Neural progenitor cell (in vitro differentiated cells): ENCODE data around the gene GCA. TPM values are rescaled to one million over a fixed set of nuclear protein-coding genes. Genes with fewer than 3 reads are reported as not detected.

Experiments
- DNase-seq: peaks from one replicate; pipeline ENCODE4 v3.0.0-alpha.2; 2016; ENCODE audit warnings: low spot score
- H2AFZ ChIP-seq: fragments of 200-600 bp; sonication (generic); replicated peaks from 2 replicates; pipeline ENCODE4 v1.6.1; 2016; ENCODE audit warnings: antibody characterized with exemption
- H3F3A ChIP-seq: fragments of 200-600 bp; sonication (generic); 2 replicates; pipeline ENCODE4 v1.6.1; 2016; ENCODE audit warnings: antibody characterized with exemption, low read depth
- H3K27ac ChIP-seq: fragments of 200-600 bp; sonication (generic); 2 replicates; pipeline ENCODE4 v1.5.1; 2016; ENCODE audit warnings: mild to moderate bottlenecking
- H3K27me3 ChIP-seq: fragments of 200-600 bp; sonication (generic); 2 replicates; pipeline ENCODE4 v1.6.1; 2016; ENCODE audit warnings: mild to moderate bottlenecking, moderate library complexity
- H3K36me3 ChIP-seq: fragments of 200-600 bp; sonication (generic); 2 replicates; pipeline ENCODE4 v1.5.1; 2016
- H3K4me1 ChIP-seq: fragments of 200-600 bp; sonication (generic); 2 replicates; pipeline ENCODE4 v1.6.1; 2016; ENCODE audit warnings: mixed run types
- H3K4me2 ChIP-seq: fragments of 200-600 bp; sonication (generic); 2 replicates; pipeline ENCODE4 v1.6.1; 2016
- H3K4me3 ChIP-seq: fragments of 200-600 bp; sonication (generic); 2 replicates; pipeline ENCODE4 v1.5.1; 2016
- H3K79me2 ChIP-seq: fragments of 200-600 bp; sonication (generic); 2 replicates; pipeline ENCODE4 v1.6.1; 2016; ENCODE audit warnings: low read depth
- H3K9ac ChIP-seq: fragments of 200-600 bp; sonication (generic); 2 replicates; pipeline ENCODE4 v1.6.1; 2016
- H3K9me3 ChIP-seq: fragments of 200-600 bp; sonication (generic); 2 replicates; pipeline ENCODE4 v1.5.1; 2016; ENCODE audit warnings: low read depth
- H4K20me1 ChIP-seq: fragments of 200-600 bp; sonication (generic); 2 replicates; pipeline ENCODE4 v1.6.1; 2016; ENCODE audit warnings: low read depth
- H3K27ac Mint-ChIP-seq: 3 replicates; pipeline ENCODE4 v1.8.0; 2021; ENCODE audit warnings: mixed read lengths
- H3K27me3 Mint-ChIP-seq: 2 replicates; pipeline ENCODE4 v1.8.0; 2022; ENCODE audit warnings: low read depth, mild to moderate bottlenecking, inconsistent platforms, moderate library complexity, mixed read lengths; ENCODE audit not compliant: insufficient read depth
- H3K36me3 Mint-ChIP-seq: 3 replicates; pipeline ENCODE4 v1.8.0; 2021; ENCODE audit warnings: mixed read lengths
- H3K4me1 Mint-ChIP-seq: 3 replicates; pipeline ENCODE4 v1.8.0; 2021; ENCODE audit warnings: mixed read lengths
- H3K4me3 Mint-ChIP-seq: 3 replicates; pipeline ENCODE4 v1.8.0; 2021; ENCODE audit warnings: mild to moderate bottlenecking, moderate library complexity, mixed read lengths
- H3K9me3 Mint-ChIP-seq: 3 replicates; pipeline ENCODE4 v1.8.0; 2020; ENCODE audit warnings: mixed read lengths
- CTCF ChIP-seq: fragments of 200-600 bp; sonication (generic); IDR thresholded peaks from 2 replicates; pipeline ENCODE4 v1.5.1; 2017; ENCODE audit warnings: antibody characterized with exemption, mild to moderate bottlenecking
- EZH2 ChIP-seq: fragments of 200-600 bp; sonication (generic); IDR thresholded peaks from 2 replicates; pipeline ENCODE4 v1.6.1; 2017; ENCODE audit warnings: antibody characterized with exemption, mild to moderate bottlenecking, moderate library complexity
- EZH2phosphoT487 ChIP-seq: fragments of 200-600 bp; sonication (generic); IDR thresholded peaks from 2 replicates; pipeline ENCODE4 v1.6.1; 2017; ENCODE audit warnings: antibody characterized with exemption
- total RNA-seq: library from RNA; depleted of rRNA; stranded (reverse); fragments of >200 nt; gene quantifications from 2 replicates; pipeline ENCODE4 v1.2.3, GENCODE V29; 2015; ENCODE audit warnings: low replicate concordance

Gene GCA
- total RNA-seq, 1 donor from 2014 or later = 64.8 TPM

GRCh38 chr2:162298669-162299335 is 45.1 kb upstream of the GCA start:
- H3K4me2 ChIP-seq = no peak overlapping the region
- no peak overlapping the region for H3K27ac ChIP-seq
- Mint-ChIP-seq H3K4me1 (no peaks in the 10 kb centered on the region), H3K27ac (peak overlapping the region; percentile 6), H3K9me3 (no peaks in the 10 kb centered on the region), H3K4me3 (no peak overlapping the region), H3K27me3 (no peaks in the 10 kb centered on the region), H3K36me3 (no peaks in the 10 kb centered on the region)
- no peaks in the 10 kb centered on the region for H3K4me1 ChIP-seq
- no peaks in the 10 kb centered on the region for H3F3A ChIP-seq
- H3K9me3 ChIP-seq = no peaks in the 10 kb centered on the region
- H3K27me3 ChIP-seq = no peaks in the 10 kb centered on the region
- H3K4me3 ChIP-seq = no peak overlapping the region
- DNase-seq = no peak
- no peaks in the 10 kb centered on the region for H4K20me1 ChIP-seq
- no peak overlapping the region for H3K9ac ChIP-seq
- no peak overlapping the region for H2AFZ ChIP-seq
- H3K36me3 ChIP-seq = no peaks in the 10 kb centered on the region
- H3K79me2 ChIP-seq = no peaks in the 10 kb centered on the region
- no peak for TF ChIP-seq CTCF
- TF ChIP-seq EZH2phosphoT487 = no peak
- TF ChIP-seq EZH2 = no peak

DNA sequence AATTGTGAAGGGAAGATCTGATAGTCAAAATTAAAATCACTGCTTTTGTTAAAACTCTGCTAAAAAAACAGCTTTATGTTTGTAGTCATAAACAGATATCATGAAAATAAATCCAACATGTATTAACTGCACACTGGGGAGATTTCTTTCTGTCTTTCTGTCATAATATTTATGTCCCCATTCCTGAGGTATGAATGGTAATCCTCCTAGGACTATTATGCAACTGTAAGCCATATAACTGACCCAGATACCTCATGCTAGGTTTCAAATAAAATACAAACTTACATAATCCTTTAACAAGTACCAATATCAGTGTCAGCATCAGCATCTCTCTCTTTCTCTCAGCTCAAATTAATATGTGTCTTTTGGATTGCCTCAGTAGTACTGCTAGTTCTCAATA is 43.7 kb upstream of the GCA start:
- Histone ChIP-seq H3K4me3 (no peak overlapping the region), H3K27me3 (no peaks in the 10 kb centered on the region), H2AFZ (no peak overlapping the region)

DNA sequence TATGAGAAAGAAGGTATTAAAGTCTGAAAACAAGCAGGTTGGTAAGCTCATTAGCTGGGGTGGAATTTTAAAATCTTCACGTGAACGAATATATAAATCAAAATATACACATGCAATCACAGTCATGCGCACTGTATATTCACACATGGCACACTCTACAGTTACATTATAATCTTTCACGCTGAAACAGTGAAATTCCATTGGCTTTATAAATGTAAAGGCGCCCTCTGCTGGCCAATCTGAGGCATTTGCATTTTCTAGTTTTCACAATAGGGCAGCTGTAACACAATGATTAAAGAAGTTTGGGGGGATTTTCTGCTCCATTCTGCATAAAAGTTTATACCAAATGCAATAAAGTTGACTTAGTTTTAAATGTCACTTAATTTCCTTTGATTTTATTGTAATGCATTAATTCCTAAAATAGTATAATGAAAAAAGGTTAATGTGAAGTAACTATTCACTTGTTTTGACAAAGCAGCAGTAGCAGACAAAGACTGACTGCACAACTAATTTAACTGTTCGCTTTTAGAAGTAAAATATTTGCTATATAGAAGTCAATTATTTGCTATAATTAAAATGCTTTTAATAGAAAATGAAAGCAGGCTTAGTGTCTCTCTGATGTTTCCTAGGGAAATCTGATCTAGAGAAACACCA is 42.7 kb upstream of the GCA start:
- Histone ChIP-seq H3K27me3 (no peaks in the 10 kb centered on the region), H3F3A (no peaks in the 10 kb centered on the region), H3K79me2 (no peaks in the 10 kb centered on the region), H4K20me1 (no peaks in the 10 kb centered on the region), H3K4me2 (no peak overlapping the region), H3K27ac (no peak overlapping the region), H2AFZ (peak overlapping the region; percentile 41), H3K4me3 (no peak overlapping the region), H3K9me3 (no peaks in the 10 kb centered on the region), H3K36me3 (no peaks in the 10 kb centered on the region), H3K4me1 (no peaks in the 10 kb centered on the region), H3K9ac (no peak overlapping the region)
- Mint-ChIP-seq H3K27ac (no peak overlapping the region), H3K4me3 (no peak overlapping the region), H3K36me3 (no peaks in the 10 kb centered on the region), H3K4me1 (no peaks in the 10 kb centered on the region), H3K9me3 (no peaks in the 10 kb centered on the region), H3K27me3 (no peaks in the 10 kb centered on the region)
- TF ChIP-seq EZH2phosphoT487 (no peak), EZH2 (no peak), CTCF (peak; percentile 94)
- peak; percentile 74 for DNase-seq

More for the DNA sequence above, 43.7 kb upstream of the GCA start:
- Mint-ChIP-seq H3K9me3 (no peaks in the 10 kb centered on the region), H3K36me3 (no peaks in the 10 kb centered on the region), H3K27me3 (no peaks in the 10 kb centered on the region), H3K27ac (no peak overlapping the region), H3K4me1 (no peaks in the 10 kb centered on the region), H3K4me3 (no peak overlapping the region)
- H3K9ac ChIP-seq = no peak overlapping the region
- H3K9me3 ChIP-seq = no peaks in the 10 kb centered on the region
- H3K79me2 ChIP-seq = no peaks in the 10 kb centered on the region
- no peak overlapping the region for H3K4me2 ChIP-seq
- no peak for DNase-seq
- no peak overlapping the region for H3K27ac ChIP-seq
- H3K36me3 ChIP-seq = no peaks in the 10 kb centered on the region
- H3K4me1 ChIP-seq = no peaks in the 10 kb centered on the region
- no peak for TF ChIP-seq EZH2
- no peak for TF ChIP-seq CTCF
- no peak for TF ChIP-seq EZH2phosphoT487
- no peaks in the 10 kb centered on the region for H4K20me1 ChIP-seq
- H3F3A ChIP-seq = no peaks in the 10 kb centered on the region
